Fibroblast of mammary gland (primary cell): ENCODE results near the gene CCDC138.

ENCODE experiments used
- DNase-seq: peaks from one replicate; pipeline ENCODE4 v3.0.0-alpha.2; 2010; ENCODE audit warnings: low read depth
- H3K4me3 ChIP-seq: 2 replicates; pipeline ENCODE4 v1.5.1; 2011; ENCODE audit warnings: low read depth, mild to moderate bottlenecking, low read length, moderate library complexity; ENCODE audit not compliant: control insufficient read depth
- TF ChIP-seq, protein P1 (sequence below): conservative IDR thresholded peaks from 2 replicates; pipeline ENCODE4 v1.5.1; 2011; ENCODE audit warnings: low read depth, low read length, inconsistent platforms; ENCODE audit not compliant: control insufficient read depth, insufficient read depth

The CCDC138 gene

DNA sequence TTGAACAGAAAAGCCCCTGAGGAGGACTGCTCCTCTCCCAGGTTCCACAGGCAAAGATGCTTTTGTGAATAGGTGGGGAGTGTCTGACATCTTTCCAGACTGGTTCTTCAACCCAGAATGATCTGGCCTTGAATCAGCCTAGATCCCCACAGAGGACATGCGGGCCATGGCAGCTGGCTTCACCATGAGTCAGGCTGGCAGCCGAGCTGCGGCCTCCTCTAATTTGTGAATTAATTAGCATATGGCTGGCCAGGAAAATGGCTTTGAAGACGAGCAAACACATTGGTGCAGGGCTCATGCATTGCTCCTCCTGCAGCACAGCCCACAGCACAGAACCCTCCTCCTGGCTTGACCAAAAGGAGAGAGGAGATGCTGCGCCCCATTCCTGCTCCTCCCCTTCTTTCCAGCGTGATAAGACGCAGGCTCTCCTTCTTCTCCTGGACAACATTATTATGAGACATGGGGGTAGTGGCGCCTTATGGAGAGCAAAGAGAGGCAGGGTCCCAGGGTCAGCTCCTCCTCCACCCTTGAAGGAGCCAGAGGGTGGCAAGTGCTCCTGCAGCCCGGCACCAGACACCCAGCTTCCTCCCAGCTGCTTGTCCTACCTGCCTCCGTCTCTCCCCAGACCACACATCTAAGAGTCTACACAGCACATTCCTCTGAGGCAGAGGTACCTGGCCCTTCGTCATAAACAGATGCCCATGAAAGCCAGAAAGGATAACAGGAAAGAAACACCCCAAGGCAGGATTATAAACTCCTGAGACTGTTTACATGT is 135.8 kb downstream of the CCDC138 start:
- TF ChIP-seq, protein P1, sequence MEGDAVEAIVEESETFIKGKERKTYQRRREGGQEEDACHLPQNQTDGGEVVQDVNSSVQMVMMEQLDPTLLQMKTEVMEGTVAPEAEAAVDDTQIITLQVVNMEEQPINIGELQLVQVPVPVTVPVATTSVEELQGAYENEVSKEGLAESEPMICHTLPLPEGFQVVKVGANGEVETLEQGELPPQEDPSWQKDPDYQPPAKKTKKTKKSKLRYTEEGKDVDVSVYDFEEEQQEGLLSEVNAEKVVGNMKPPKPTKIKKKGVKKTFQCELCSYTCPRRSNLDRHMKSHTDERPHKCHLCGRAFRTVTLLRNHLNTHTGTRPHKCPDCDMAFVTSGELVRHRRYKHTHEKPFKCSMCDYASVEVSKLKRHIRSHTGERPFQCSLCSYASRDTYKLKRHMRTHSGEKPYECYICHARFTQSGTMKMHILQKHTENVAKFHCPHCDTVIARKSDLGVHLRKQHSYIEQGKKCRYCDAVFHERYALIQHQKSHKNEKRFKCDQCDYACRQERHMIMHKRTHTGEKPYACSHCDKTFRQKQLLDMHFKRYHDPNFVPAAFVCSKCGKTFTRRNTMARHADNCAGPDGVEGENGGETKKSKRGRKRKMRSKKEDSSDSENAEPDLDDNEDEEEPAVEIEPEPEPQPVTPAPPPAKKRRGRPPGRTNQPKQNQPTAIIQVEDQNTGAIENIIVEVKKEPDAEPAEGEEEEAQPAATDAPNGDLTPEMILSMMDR = no peak
- DNase-seq = peak; percentile 36

DNA sequence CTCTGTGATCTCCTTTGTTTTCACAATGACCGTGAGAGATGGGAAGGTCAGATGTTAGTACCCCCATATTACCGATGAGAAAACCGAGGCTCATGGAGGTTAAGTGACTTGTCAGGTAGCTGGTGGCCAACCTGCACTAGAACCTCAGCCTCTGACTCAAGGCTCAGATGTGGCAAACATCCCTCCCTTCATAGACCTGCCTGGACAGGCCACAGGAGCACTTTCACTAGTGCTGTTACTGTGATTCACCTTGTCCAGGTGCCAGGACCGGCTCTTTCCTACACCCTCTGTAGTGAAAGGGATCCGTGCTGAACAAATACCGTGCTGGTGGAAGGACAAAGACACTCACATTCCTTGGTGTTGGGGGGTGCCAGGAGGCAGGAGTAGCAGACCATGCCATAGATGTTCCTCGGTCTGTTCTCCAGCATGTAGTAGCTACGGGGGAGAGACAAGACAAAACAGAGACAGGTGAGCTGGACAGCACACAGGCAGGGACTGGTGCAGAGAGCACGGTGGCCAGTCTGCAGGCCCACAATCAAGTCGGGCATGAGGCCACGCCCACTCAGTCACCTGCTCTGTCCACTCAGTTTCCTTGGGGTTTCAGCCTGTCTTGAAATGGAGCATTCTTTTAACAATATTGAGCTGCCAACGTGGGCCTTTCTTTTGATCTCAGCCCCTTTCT is 136.6 kb downstream of the CCDC138 start:
- no peak overlapping the region for H3K4me3 ChIP-seq
- no peak for DNase-seq
- TF ChIP-seq, protein P1 = no peak

More for the DNA sequence above, 135.8 kb downstream of the CCDC138 start:
- H3K4me3 ChIP-seq = no peak overlapping the region

DNA sequence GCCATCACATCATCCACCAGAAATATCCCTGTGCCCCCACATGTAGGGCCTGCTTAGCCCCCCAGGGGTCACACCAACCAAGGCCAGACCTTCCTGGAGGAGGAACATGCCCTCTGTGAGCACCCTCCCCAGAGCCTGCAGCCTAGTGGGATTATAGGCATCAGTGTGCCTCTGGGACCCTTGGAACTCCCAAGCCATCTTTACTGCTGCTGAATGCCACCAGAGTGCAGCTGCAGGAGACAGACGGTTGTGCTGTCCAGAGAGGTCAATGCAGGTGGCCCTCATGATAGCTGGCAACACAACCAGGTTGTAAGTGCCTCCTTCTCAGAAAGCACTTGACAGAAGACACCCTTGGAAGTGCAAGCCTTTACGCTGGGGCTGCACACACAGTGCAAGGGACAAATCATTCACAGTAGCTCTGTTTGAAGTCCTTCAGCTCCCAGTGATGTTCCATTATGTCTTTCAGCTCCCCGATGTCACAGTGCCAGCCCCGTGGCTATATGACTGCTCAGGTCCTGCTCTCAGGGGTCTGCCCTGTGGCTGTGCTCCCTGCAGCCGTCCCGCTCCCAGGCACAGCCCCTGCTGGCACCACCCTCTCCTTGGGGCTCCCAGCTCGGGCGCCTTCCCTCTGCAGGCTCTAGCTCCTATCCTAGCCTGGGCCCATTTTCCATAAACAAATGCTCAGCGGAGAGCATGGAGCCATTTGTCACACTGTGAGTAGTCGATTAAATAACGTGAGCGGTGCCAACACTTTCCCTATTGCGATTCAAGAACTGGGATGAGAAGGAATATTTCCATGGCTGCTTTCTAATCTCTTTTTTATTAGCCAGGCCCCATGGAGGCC is 137.4 kb downstream of the CCDC138 start:
- no peak for DNase-seq
- TF ChIP-seq, protein P1 = no peak

DNA sequence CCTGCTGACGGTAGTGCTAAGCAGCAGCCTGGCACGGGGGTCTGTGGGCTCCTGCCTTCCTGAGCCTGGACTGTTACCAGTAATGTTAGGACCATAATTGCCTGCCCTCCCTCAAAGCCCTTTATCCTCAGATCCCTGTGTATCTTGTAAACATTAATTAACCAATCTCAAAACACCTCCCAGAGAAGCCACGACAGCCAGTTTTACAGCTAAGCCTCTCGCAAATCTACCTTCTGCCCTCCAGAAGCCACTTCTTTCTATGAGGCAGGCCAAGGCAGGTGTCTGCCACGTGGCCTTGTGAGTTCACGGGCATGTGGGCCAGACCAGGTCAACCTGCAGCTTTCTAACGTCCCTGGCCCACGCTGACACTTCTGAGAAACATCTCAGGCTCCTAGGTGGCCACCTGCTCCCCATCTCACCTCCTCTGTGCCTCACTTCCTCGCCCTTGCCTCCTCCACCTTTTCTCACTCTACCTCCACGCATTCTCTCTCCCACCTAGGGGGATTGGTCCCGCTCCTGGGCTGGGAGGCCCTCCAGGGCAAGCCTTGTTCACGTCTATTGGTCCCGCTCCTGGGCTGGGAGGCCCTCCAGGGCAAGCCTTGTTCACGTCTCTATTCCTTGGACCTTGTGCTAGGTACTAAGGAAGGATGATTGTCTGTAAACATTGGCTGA is 138.1 kb downstream of the CCDC138 start:
- no peak for DNase-seq
- no peak overlapping the region for H3K4me3 ChIP-seq
- TF ChIP-seq, protein P1 = no peak

More for the DNA sequence above, 137.4 kb downstream of the CCDC138 start:
- no peak overlapping the region for H3K4me3 ChIP-seq

DNA sequence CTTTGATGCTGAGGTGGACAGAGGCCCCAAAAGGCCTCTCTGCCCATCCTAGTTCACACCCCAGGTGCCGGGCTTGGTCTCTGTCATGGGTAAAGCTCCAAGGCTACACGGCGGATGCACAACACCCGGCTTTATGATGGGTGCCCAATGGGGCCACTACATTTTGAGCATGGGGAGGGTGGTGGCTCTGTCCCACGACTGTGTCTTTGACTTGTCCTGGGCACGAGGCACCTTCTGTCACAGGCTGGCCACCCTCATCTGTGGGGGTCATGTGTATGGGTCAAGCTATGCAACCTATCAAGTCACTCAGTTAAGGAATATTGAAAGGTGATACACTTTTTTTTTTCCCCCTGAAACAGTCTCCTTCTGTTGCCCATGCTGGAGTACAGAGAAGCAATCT is 138.7 kb downstream of the CCDC138 start:
- no peak for DNase-seq
- H3K4me3 ChIP-seq = no peak overlapping the region
- TF ChIP-seq, protein P1 = no peak

DNA sequence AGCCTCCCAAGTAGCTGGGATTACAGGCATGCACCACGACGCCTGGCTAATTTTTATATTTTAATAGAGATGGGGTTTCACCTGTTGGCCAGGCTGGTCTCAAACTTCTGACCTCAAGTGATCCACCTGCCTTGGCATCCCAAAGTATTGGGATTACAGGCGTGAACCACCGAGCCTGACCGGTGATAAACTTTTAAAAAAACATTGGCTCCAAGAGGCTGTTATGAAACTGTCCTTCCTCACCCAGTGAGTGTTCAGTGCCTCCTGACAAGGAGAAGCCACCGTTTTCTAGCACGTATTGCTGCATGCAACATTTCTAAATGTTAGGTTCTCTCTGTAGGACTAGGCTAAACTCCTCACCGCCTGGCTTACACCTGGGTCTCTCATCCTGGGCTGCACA is 139.2 kb downstream of the CCDC138 start:
- H3K4me3 ChIP-seq = no peak overlapping the region
- no peak for DNase-seq
- TF ChIP-seq, protein P1 = no peak
